ENCODE data around the gene CAPS. TPM values are rescaled to one million over a fixed set of nuclear protein-coding genes. Genes with fewer than 3 reads are reported as not detected.

CAPS gene
- total RNA-seq, 2 donors from 2014 or later: 6.6 to 6.7 TPM

DNA sequence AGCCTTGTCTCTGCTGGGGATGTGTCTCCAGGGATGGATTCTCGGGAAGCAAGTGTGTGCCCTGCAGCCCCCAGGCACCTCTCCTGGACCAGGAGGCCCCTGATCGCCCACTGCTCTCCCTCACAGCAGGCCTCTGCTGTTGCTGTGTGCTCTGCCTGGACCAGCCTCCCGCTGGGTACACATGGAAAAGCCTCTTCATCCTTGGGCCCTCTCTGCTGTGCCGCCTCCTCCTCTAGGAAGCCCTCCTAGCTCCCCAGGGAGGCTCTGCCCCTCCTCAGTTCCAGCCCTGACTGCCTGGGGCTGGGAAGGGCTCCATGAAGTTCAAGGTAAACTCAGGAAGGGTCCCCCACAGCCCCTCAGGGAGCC lies 22.5 kb upstream of the CAPS start:
- Mint-ChIP-seq H3K27me3 (ENCODE audit: insufficient read depth) (peaks cover 2% of the 10 kb centered on the region), H3K9me3 (no peaks in the 10 kb centered on the region), H3K4me3 (no peak overlapping the region), H3K4me1 (peaks cover 3% of the 10 kb centered on the region), H3K36me3 (ENCODE audit: low read depth) (peaks cover 3% of the 10 kb centered on the region), H3K27ac (no peak overlapping the region)
- H3K9ac ChIP-seq (ENCODE audit: extremely low read depth, low read length, poor library complexity, severe bottlenecking): no peak overlapping the region
- no peaks in the 10 kb centered on the region for H3K9me3 ChIP-seq (ENCODE audit: control insufficient read depth, low read length)
- H3K36me3 ChIP-seq (ENCODE audit: control insufficient read depth, insufficient read depth, low read length): no peaks in the 10 kb centered on the region
- DNase-seq: no peak
- 83 to 90% methylated on average over 2 to 4 of the region's 4 CpGs for WGBS, 2 experiments (ENCODE audit: insufficient coverage in 1 of 2, insufficient read length in 1 of 2)
- no peaks in the 10 kb centered on the region for H3K27me3 ChIP-seq (ENCODE audit: control insufficient read depth, insufficient read depth, low read length, poor library complexity, severe bottlenecking)
- TF ChIP-seq, protein P1, sequence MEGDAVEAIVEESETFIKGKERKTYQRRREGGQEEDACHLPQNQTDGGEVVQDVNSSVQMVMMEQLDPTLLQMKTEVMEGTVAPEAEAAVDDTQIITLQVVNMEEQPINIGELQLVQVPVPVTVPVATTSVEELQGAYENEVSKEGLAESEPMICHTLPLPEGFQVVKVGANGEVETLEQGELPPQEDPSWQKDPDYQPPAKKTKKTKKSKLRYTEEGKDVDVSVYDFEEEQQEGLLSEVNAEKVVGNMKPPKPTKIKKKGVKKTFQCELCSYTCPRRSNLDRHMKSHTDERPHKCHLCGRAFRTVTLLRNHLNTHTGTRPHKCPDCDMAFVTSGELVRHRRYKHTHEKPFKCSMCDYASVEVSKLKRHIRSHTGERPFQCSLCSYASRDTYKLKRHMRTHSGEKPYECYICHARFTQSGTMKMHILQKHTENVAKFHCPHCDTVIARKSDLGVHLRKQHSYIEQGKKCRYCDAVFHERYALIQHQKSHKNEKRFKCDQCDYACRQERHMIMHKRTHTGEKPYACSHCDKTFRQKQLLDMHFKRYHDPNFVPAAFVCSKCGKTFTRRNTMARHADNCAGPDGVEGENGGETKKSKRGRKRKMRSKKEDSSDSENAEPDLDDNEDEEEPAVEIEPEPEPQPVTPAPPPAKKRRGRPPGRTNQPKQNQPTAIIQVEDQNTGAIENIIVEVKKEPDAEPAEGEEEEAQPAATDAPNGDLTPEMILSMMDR (conservative IDR thresholded peaks at IDR 0.05): no peak
- no peaks in the 10 kb centered on the region for H3K4me1 ChIP-seq (ENCODE audit: control insufficient read depth, insufficient read depth, low read length)
- H3K27ac ChIP-seq (ENCODE audit: low read depth, low read length): no peak overlapping the region
- H3K4me3 ChIP-seq (ENCODE audit: low read length): no peak overlapping the region

DNA sequence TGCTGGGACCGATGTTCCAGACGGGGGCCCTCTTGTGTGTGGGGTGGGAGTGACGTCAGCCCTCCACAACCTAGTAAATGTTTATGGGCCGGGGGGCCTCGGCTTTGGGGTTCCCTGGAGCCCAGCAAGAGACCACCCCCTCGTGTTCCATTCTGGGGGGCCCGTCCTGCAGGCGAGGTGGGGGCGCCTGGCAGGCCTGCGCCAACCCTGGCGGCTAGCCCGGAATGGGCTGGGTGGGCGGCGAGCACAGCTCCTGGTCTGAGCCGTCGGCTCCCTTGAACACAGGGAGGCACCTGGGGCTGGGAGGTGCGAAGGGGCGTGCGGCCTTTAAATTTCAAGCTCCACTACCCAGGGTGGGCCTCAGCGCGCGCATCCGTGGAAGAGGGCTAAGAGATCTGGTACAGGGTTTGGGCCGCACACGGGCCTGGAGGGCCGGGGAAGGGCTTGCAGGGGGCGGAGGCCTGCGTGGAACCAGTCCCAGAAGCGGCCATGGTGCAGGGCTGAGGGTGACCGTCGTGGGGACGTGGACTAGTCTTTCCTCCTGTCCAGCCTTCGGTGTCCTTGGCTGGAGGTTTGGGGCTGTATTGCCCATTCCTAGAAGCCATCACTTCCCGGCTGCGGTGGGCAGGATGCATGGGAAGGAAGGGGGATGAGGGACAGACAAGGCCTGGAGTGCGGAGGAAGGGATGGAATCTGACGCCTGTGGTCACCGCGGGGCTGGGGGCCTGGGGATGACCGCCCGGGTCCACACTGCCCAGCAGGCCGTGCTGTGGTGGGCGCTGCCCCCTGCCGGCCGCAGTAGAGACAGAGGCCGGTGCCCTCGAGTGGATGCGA lies 21.9 kb upstream of the CAPS start:
- Histone ChIP-seq H3K4me1 (ENCODE audit: control insufficient read depth, insufficient read depth, low read length) (no peaks in the 10 kb centered on the region), H3K4me3 (ENCODE audit: low read length) (no peak overlapping the region), H3K27me3 (ENCODE audit: control insufficient read depth, insufficient read depth, low read length, poor library complexity, severe bottlenecking) (no peaks in the 10 kb centered on the region), H3K36me3 (ENCODE audit: control insufficient read depth, insufficient read depth, low read length) (no peaks in the 10 kb centered on the region), H3K9me3 (ENCODE audit: control insufficient read depth, low read length) (no peaks in the 10 kb centered on the region), H3K27ac (ENCODE audit: low read depth, low read length) (no peak overlapping the region), H3K9ac (ENCODE audit: extremely low read depth, low read length, poor library complexity, severe bottlenecking) (no peak overlapping the region)
- H3K27me3 Mint-ChIP-seq (ENCODE audit: insufficient read depth): peaks cover 2% of the 10 kb centered on the region
- H3K27ac Mint-ChIP-seq: no peak overlapping the region
- H3K9me3 Mint-ChIP-seq: no peaks in the 10 kb centered on the region
- 37 to 57% methylated on average over 15 to 48 of the region's 48 CpGs for WGBS, 2 experiments (ENCODE audit: insufficient coverage in 1 of 2, insufficient read length in 1 of 2)
- H3K4me3 Mint-ChIP-seq: no peak overlapping the region
- peaks cover 3% of the 10 kb centered on the region for H3K36me3 Mint-ChIP-seq (ENCODE audit: low read depth)
- peak; percentile 81 for DNase-seq
- TF ChIP-seq, protein P1 (conservative IDR thresholded peaks at IDR 0.05): peak; percentile 92
- H3K4me1 Mint-ChIP-seq: peaks cover 3% of the 10 kb centered on the region

DNA sequence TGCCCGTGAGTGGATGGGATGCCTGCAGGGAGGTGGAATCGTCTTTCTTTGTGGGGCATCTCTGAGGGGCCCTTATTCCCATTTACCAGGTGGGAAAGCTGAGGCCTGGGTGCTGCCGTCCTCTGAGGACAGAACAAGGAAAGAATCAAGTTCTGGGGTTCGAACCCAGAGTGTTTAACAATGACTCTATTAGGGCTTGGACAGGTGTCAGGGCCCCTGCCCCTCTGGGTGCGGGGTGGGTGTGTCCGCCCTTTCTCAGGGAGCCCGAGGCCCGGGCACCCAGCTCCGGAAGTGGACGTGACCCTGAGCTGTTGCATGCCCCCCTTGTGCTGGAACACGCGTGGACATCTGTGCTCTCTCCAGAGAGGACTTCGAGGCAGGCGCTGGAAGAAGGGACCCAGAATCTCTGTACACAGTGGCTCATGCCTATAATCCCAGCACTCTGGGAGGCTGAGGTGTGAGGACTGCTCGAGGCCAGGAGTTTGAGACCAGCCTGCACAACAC lies 21.2 kb upstream of the CAPS start:
- Mint-ChIP-seq H3K4me3 (no peak overlapping the region), H3K4me1 (peaks cover 3% of the 10 kb centered on the region), H3K27me3 (ENCODE audit: insufficient read depth) (peaks cover 2% of the 10 kb centered on the region), H3K27ac (no peak overlapping the region), H3K9me3 (no peaks in the 10 kb centered on the region), H3K36me3 (ENCODE audit: low read depth) (peaks cover 3% of the 10 kb centered on the region)
- Histone ChIP-seq H3K36me3 (ENCODE audit: control insufficient read depth, insufficient read depth, low read length) (no peaks in the 10 kb centered on the region), H3K27ac (ENCODE audit: low read depth, low read length) (no peak overlapping the region), H3K27me3 (ENCODE audit: control insufficient read depth, insufficient read depth, low read length, poor library complexity, severe bottlenecking) (no peaks in the 10 kb centered on the region), H3K4me1 (ENCODE audit: control insufficient read depth, insufficient read depth, low read length) (no peaks in the 10 kb centered on the region), H3K4me3 (ENCODE audit: low read length) (no peak overlapping the region), H3K9me3 (ENCODE audit: control insufficient read depth, low read length) (no peaks in the 10 kb centered on the region), H3K9ac (ENCODE audit: extremely low read depth, low read length, poor library complexity, severe bottlenecking) (no peak overlapping the region)
- 79 to 81% methylated on average over 13 to 15 of the region's 15 CpGs for WGBS, 2 experiments (ENCODE audit: insufficient coverage in 1 of 2, insufficient read length in 1 of 2)
- DNase-seq: no peak
- TF ChIP-seq, protein P1 (conservative IDR thresholded peaks at IDR 0.05): peak; percentile 19
